K562 (cell line): ENCODE data around the gene TUBA1B. TPM values are rescaled to one million over a fixed set of nuclear protein-coding genes. Genes with fewer than 3 reads are reported as not detected.

Experiments used
- C11orf30 ChIP-seq: fragments of 450-650 bp; IDR thresholded peaks from 2 replicates; pipeline ENCODE4 v1.6.1; 2016; ENCODE audit warnings: low read depth, mild to moderate bottlenecking
- CBFA2T3 ChIP-seq: fragments of 450-650 bp; IDR thresholded peaks from 2 replicates; pipeline ENCODE4 v1.6.1; 2017
- ESRRA ChIP-seq: fragments of 450-650 bp; IDR thresholded peaks from 2 replicates; pipeline ENCODE4 v1.6.1; 2014; ENCODE audit warnings: low read depth, mild to moderate bottlenecking, moderate library complexity, borderline replicate concordance
- FOXA3 ChIP-seq, 2 experiments: fragments of 450-650 bp in 1 of 2; sonication (generic) in 1 of 2; formaldehyde crosslinking; IDR thresholded peaks in 1 of 2; conservative IDR thresholded peaks in 1 of 2; 2 replicates each; pipeline versions ENCODE4 v1.4.0 to v1.8.0; 2020 to 2022; ENCODE audit warnings: mild to moderate bottlenecking in 2 of 2, missing genetic modification reagents in 1 of 2
- GABPA ChIP-seq: fragments of 200-800 bp; sonication (Bioruptor generic); conservative IDR thresholded peaks from 2 replicates; pipeline ENCODE4 v1.6.1; 2016; ENCODE audit warnings: low read depth, missing genetic modification characterization, missing compliant biosample characterization
- NRF1 ChIP-seq, 2 experiments: fragments of 450-650 bp; IDR thresholded peaks in 1 of 2; conservative IDR thresholded peaks in 1 of 2; 2 replicates each; pipeline ENCODE4 v1.6.1; 2014; ENCODE audit warnings: mild to moderate bottlenecking in 2 of 2
- PHF20 ChIP-seq: fragments of 450-650 bp; IDR thresholded peaks from 2 replicates; pipeline ENCODE4 v1.6.1; 2018; ENCODE audit not compliant: partially characterized antibody
- RAD51 ChIP-seq: fragments of 450-650 bp; IDR thresholded peaks from 2 replicates; pipeline ENCODE4 v1.7.1; 2016; ENCODE audit warnings: low read depth, mild to moderate bottlenecking, borderline replicate concordance
- RBFOX2 ChIP-seq: fragments of 200-400 bp; formaldehyde crosslinking; IDR thresholded peaks from 2 replicates; pipeline ENCODE4 v1.6.1; 2017; ENCODE audit warnings: low read depth, mild to moderate bottlenecking, low read length, moderate library complexity
- SAFB ChIP-seq: fragments of 200-400 bp; formaldehyde crosslinking; IDR thresholded peaks from 2 replicates; pipeline ENCODE4 v1.6.1; 2017; ENCODE audit warnings: low read depth, low read length, borderline replicate concordance
- SMAD4 ChIP-seq: fragments of 250-450 bp; sonication (Bioruptor Pico); conservative IDR thresholded peaks from 2 replicates; pipeline ENCODE4 v1.8.0; 2021; ENCODE audit warnings: inconsistent platforms, mild to moderate bottlenecking, moderate library complexity
- ZFP30 ChIP-seq: fragments of 250-450 bp; sonication (Bioruptor Pico); IDR thresholded peaks from 2 replicates; pipeline ENCODE4 v1.8.0; 2022; ENCODE audit warnings: moderate library complexity, mild to moderate bottlenecking, inconsistent platforms, borderline replicate concordance
- ZFPM2 ChIP-seq: fragments of 250-450 bp; sonication (Bioruptor Pico); IDR thresholded peaks from 2 replicates; pipeline ENCODE4 v1.5.1; 2022; ENCODE audit warnings: mild to moderate bottlenecking
- ZNF431 ChIP-seq: sonication (generic); formaldehyde crosslinking; IDR thresholded peaks from 2 replicates; pipeline ENCODE4 v1.8.0; 2022; ENCODE audit warnings: mild to moderate bottlenecking, missing genetic modification reagents
- polyA plus RNA-seq, 8 experiments: library from polyadenylated mRNA; depleted of rRNA in 4 of 8; stranded (reverse) in 5 of 8; unstranded in 3 of 8; fragments of >200 nt; fragmentation: Nextera tagmentation in 2 of 8; fragmentation: Illumina TruSeq in 1 of 8; extraction: Ambion mirVana in 2 of 8; extraction: Trizol in 1 of 8; gene quantifications; 2 replicates each; pipeline versions ENCODE4 v1.2.1 to v1.2.3, GENCODE V29; 2011 to 2014; ENCODE audit warnings: inconsistent platforms in 1 of 8, missing spikeins in 1 of 8
- total RNA-seq, 7 experiments: library from RNA; depleted of rRNA in 6 of 7; stranded (reverse); fragments of >200 nt in 6 of 7; fragmentation: Illumina TruSeq in 2 of 7; extraction: Trizol in 2 of 7; gene quantifications; 2 replicates each; pipeline versions ENCODE4 v1.2.1 to v1.2.3, GENCODE V29; 2011 to 2021; ENCODE audit warnings: low replicate concordance in 1 of 7
- TF ChIP-seq, protein P1 (sequence below): fragments of 250-450 bp; sonication (Bioruptor Pico); IDR thresholded peaks from 2 replicates; pipeline ENCODE4 v1.4.0; 2020; ENCODE audit warnings: mild to moderate bottlenecking
- TF ChIP-seq, protein P2 (sequence below): fragments of 250-450 bp; sonication (Bioruptor Pico); IDR thresholded peaks from 2 replicates; pipeline ENCODE4 v1.8.0; 2022; ENCODE audit warnings: moderate library complexity, mild to moderate bottlenecking, inconsistent platforms
- TF ChIP-seq, protein P3 (sequence below): fragments of 250-450 bp; sonication (Bioruptor Pico); IDR thresholded peaks from 2 replicates; pipeline ENCODE4 v1.8.0; 2022; ENCODE audit warnings: moderate library complexity, mild to moderate bottlenecking, inconsistent platforms
- TF ChIP-seq, protein P4 (sequence below): sonication (generic); formaldehyde crosslinking; IDR thresholded peaks from 2 replicates; pipeline ENCODE4 v1.8.0; 2023; ENCODE audit warnings: mild to moderate bottlenecking, missing genetic modification reagents

The TUBA1B gene
- total and polyA plus RNA-seq, 9 of the 15 experiments (the other 6 are each of a cell fraction or from before 2014, with no cell fraction given): 2,189 to 4,624 (median 2,628) TPM

DNA sequence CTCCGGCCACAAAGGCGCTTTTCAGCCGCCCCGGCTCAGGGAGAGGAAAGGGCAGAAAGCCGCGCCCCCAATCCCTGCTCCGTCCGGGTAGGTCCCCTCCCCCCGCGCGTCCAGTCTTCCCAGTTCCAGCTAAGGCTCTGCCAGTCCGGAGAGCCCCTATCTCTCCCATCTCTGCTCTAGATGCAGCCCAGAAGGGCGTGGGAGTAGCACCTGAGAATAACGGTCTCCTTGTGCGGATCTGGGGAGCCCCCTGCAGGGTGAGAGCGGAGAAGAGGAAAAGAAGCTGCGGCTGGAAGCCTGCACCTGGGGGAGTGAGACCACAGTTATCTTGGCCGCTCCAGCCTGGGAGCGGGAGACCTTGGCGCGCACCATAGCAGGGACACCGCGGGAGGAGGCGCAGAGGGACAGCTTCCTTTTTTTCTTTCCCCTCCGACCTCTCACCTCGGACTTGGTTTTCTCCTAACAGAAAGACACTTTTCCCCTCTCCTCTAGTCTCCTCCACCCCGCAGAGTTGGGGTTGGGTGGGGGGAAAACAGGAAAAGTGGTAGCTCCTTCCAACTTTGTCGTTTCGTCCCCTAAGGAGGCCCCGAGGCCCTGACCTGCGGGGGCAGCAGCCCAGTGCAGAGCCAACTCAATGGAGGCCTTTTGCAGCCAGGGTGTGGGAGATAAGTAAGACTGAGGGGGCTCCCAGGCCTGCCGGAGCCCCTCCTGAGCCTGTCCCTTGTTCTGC is 38.9 kb downstream of the TUBA1B start (continued):
- TF ChIP-seq SAFB: no peak
- peak; percentile 95 for TF ChIP-seq CBFA2T3
- peak; percentile 76 to 81 for TF ChIP-seq NRF1 (conservative IDR thresholded peaks at IDR 0.05 in 1 of 2, IDR thresholded peaks at IDR 0.05 in 1 of 2)
- TF ChIP-seq, protein P1, sequence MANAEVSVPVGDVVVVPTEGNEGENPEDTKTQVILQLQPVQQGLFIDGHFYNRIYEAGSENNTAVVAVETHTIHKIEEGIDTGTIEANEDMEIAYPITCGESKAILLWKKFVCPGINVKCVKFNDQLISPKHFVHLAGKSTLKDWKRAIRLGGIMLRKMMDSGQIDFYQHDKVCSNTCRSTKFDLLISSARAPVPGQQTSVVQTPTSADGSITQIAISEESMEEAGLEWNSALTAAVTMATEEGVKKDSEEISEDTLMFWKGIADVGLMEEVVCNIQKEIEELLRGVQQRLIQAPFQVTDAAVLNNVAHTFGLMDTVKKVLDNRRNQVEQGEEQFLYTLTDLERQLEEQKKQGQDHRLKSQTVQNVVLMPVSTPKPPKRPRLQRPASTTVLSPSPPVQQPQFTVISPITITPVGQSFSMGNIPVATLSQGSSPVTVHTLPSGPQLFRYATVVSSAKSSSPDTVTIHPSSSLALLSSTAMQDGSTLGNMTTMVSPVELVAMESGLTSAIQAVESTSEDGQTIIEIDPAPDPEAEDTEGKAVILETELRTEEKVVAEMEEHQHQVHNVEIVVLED (CRISPR knock-in tag): no peak
- peak; percentile 83 for TF ChIP-seq RBFOX2
- TF ChIP-seq, protein P2, sequence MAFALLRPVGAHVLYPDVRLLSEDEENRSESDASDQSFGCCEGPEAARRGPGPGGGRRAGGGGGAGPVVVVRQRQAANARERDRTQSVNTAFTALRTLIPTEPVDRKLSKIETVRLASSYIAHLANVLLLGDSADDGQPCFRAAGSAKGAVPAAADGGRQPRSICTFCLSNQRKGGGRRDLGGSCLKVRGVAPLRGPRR: no peak
- peak; percentile 95 for TF ChIP-seq SMAD4 (CRISPR knock-in tag)
- peak; percentile 77; the same call in 1 of the 2 replicates for TF ChIP-seq ZNF431 (CRISPR knock-in tag)
- TF ChIP-seq PHF20: no peak
- TF ChIP-seq, protein P3, sequence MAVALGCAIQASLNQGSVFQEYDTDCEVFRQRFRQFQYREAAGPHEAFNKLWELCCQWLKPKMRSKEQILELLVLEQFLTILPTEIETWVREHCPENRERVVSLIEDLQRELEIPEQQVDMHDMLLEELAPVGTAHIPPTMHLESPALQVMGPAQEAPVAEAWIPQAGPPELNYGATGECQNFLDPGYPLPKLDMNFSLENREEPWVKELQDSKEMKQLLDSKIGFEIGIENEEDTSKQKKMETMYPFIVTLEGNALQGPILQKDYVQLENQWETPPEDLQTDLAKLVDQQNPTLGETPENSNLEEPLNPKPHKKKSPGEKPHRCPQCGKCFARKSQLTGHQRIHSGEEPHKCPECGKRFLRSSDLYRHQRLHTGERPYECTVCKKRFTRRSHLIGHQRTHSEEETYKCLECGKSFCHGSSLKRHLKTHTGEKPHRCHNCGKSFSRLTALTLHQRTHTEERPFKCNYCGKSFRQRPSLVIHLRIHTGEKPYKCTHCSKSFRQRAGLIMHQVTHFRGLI (CRISPR knock-in tag): no peak
- peak; percentile 88 for TF ChIP-seq ESRRA
- TF ChIP-seq ZFP30 (CRISPR knock-in tag): no peak
- TF ChIP-seq, protein P4, sequence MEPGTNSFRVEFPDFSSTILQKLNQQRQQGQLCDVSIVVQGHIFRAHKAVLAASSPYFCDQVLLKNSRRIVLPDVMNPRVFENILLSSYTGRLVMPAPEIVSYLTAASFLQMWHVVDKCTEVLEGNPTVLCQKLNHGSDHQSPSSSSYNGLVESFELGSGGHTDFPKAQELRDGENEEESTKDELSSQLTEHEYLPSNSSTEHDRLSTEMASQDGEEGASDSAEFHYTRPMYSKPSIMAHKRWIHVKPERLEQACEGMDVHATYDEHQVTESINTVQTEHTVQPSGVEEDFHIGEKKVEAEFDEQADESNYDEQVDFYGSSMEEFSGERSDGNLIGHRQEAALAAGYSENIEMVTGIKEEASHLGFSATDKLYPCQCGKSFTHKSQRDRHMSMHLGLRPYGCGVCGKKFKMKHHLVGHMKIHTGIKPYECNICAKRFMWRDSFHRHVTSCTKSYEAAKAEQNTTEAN: no peak; the same call in 1 of the 2 replicates
- TF ChIP-seq ZFPM2 (CRISPR knock-in tag): no peak
- TF ChIP-seq C11orf30: no peak; the same call in 1 of the 2 replicates
- peak; percentile 61 for TF ChIP-seq GABPA (tag)
- TF ChIP-seq RAD51: peak; percentile 34; the same call in 1 of the 2 replicates
- TF ChIP-seq FOXA3 (CRISPR knock-in tag; conservative IDR thresholded peaks at IDR 0.05 in 1 of 2, IDR thresholded peaks at IDR 0.05 in 1 of 2): peak in 1 of 2 experiments; percentile 55; a peak in 1 of 4 replicates
